Measurements from ENCODE around the gene TPM4.

The TPM4 gene

GRCh38 chr19:16131648-16132047, 55.4 kb downstream of the TPM4 start:
- no peaks in the 10 kb centered on the region for H3K9me2 ChIP-seq (replicated peaks; ENCODE audit: control insufficient read depth, low read length)
- peaks cover 74% of the 10 kb centered on the region for H3K36me3 ChIP-seq (ENCODE audit: control insufficient read depth, low read length)
- 0 out of 2 replicates have a peak, but pooled peaks cover 3% of the 10 kb centered on the region for H4K20me1 ChIP-seq (ENCODE audit: control insufficient read depth, insufficient read depth, low read depth, low read length)
- H3F3A ChIP-seq (ENCODE audit: control insufficient read depth, insufficient read depth), result peaks cover 5% of the 10 kb centered on the region; the same call in 1 of the 2 replicates
- no peaks in the 10 kb centered on the region for H3K9me3 ChIP-seq (ENCODE audit: control insufficient read depth, insufficient read depth, low read length)
- H3K4me3 ChIP-seq (ENCODE audit: low read length), result no peak overlapping the region
- no peaks in the 10 kb centered on the region for H3K79me2 ChIP-seq (ENCODE audit: control insufficient read depth, low read length)
- H3K27me3 ChIP-seq (ENCODE audit: control insufficient read depth, low read length), result no peaks in the 10 kb centered on the region
- peaks cover 4% of the 10 kb centered on the region for H3K4me1 ChIP-seq (ENCODE audit: control insufficient read depth, low read length)
- H3K27ac ChIP-seq (ENCODE audit: low read depth, low read length), result no peak overlapping the region
- TF ChIP-seq CTCF (IDR thresholded peaks at IDR 0.05; ENCODE audit: low read depth, low read length, poor library complexity, severe bottlenecking) (no peak), EZH2phosphoT487 (IDR thresholded peaks at IDR 0.05; ENCODE audit: borderline replicate concordance, low read length) (no peak)
- H3K4me2 ChIP-seq (ENCODE audit: low read length), result no peak overlapping the region

DNA sequence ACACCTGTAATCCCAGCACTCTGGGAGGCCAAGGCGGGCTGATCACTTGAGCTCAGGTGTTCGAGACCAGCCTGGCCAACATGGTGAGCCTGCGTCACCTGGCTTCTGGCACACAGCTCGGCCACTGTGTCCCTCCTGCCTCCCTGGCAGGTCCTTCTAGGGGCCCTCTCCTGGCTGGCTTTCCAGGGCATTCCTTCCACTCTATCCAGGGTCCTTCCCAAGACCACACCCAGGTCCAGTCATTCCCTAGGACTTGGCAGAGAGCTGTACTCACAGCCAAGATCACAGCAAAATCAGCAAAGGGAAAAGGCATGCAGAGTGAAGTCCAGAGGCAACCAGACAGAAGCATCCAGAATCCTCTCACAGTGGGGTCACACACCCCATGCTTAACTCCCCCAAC, 57.5 kb downstream of the TPM4 start:
- Histone ChIP-seq H3K27ac (ENCODE audit: low read depth, low read length) (no peak overlapping the region), H3K27me3 (ENCODE audit: control insufficient read depth, low read length) (no peaks in the 10 kb centered on the region), H3K9me3 (ENCODE audit: control insufficient read depth, insufficient read depth, low read length) (no peaks in the 10 kb centered on the region), H4K20me1 (ENCODE audit: control insufficient read depth, insufficient read depth, low read depth, low read length) (0 out of 2 replicates have a peak, but pooled peaks cover 3% of the 10 kb centered on the region), H3K4me1 (ENCODE audit: control insufficient read depth, low read length) (peaks cover 8% of the 10 kb centered on the region), H3K4me2 (ENCODE audit: low read length) (no peak overlapping the region), H3F3A (ENCODE audit: control insufficient read depth, insufficient read depth) (peaks cover 7% of the 10 kb centered on the region; the same call in 1 of the 2 replicates), H3K36me3 (ENCODE audit: control insufficient read depth, low read length) (peaks cover 54% of the 10 kb centered on the region), H3K4me3 (ENCODE audit: low read length) (no peak overlapping the region), H3K79me2 (ENCODE audit: control insufficient read depth, low read length) (no peaks in the 10 kb centered on the region), H3K9me2 (replicated peaks; ENCODE audit: control insufficient read depth, low read length) (no peaks in the 10 kb centered on the region)
- no peak for TF ChIP-seq EZH2phosphoT487 (IDR thresholded peaks at IDR 0.05; ENCODE audit: borderline replicate concordance, low read length)
- TF ChIP-seq CTCF (IDR thresholded peaks at IDR 0.05; ENCODE audit: low read depth, low read length, poor library complexity, severe bottlenecking), result no peak

GRCh38 chr19:16134510-16134909, 58.2 kb downstream of the TPM4 start:
- H3K4me3 ChIP-seq (ENCODE audit: low read length), result no peak overlapping the region
- H3K36me3 ChIP-seq (ENCODE audit: control insufficient read depth, low read length), result peaks cover 47% of the 10 kb centered on the region
- peaks cover 9% of the 10 kb centered on the region for H3K4me1 ChIP-seq (ENCODE audit: control insufficient read depth, low read length)
- 0 out of 2 replicates have a peak, but pooled peaks cover 3% of the 10 kb centered on the region for H4K20me1 ChIP-seq (ENCODE audit: control insufficient read depth, insufficient read depth, low read depth, low read length)
- H3K27me3 ChIP-seq (ENCODE audit: control insufficient read depth, low read length), result no peaks in the 10 kb centered on the region
- H3K9me2 ChIP-seq (replicated peaks; ENCODE audit: control insufficient read depth, low read length), result no peaks in the 10 kb centered on the region
- H3F3A ChIP-seq (ENCODE audit: control insufficient read depth, insufficient read depth), result peaks cover 7% of the 10 kb centered on the region; the same call in 1 of the 2 replicates
- no peak overlapping the region for H3K4me2 ChIP-seq (ENCODE audit: low read length)
- H3K27ac ChIP-seq (ENCODE audit: low read depth, low read length), result no peak overlapping the region
- H3K79me2 ChIP-seq (ENCODE audit: control insufficient read depth, low read length), result no peaks in the 10 kb centered on the region
- no peak for TF ChIP-seq EZH2phosphoT487 (IDR thresholded peaks at IDR 0.05; ENCODE audit: borderline replicate concordance, low read length)
- TF ChIP-seq CTCF (IDR thresholded peaks at IDR 0.05; ENCODE audit: low read depth, low read length, poor library complexity, severe bottlenecking), result no peak
- H3K9me3 ChIP-seq (ENCODE audit: control insufficient read depth, insufficient read depth, low read length), result no peaks in the 10 kb centered on the region
